Fibroblast of lung (primary cell): ENCODE results near the gene FGA.

Source experiments
- EZH2 ChIP-seq: IDR thresholded peaks from 2 replicates; pipeline ENCODE4 v1.5.1; 2012; ENCODE audit warnings: low read length, control low read depth, mild to moderate bottlenecking; ENCODE audit errors: missing control alignments
- TF ChIP-seq, protein P1 (sequence below), 2 donors: IDR thresholded peaks in 1 of 2; conservative IDR thresholded peaks in 1 of 2; 1 replicate in 1 of 2; 2 replicates in 1 of 2; pipeline ENCODE4 v1.5.1; 2011 to 2012; ENCODE audit warnings: low read length in 2 of 2, control low read depth in 1 of 2, inconsistent platforms in 1 of 2, low read depth in 1 of 2, mild to moderate bottlenecking in 1 of 2

DNA sequence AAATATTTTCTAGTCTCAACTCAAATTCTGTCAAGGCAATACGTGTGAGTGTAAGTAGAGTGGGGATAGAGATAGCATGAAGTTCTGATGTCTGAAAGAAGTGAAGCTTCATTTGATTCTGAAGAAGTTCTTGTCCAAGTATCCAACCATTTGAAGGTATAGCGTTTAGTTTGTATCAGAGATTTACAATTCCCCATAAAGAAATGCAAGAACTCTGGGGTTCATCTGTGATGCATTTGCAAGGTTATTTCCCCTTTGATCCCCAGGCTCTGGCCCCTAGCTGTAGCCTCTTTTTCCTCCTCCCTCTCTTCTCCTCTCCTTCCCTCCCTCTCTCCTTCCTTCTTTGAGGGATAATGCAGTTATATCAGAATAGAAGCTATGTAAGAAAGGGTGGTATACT, 7.8 kb downstream of the FGA start:
- TF ChIP-seq, protein P1, sequence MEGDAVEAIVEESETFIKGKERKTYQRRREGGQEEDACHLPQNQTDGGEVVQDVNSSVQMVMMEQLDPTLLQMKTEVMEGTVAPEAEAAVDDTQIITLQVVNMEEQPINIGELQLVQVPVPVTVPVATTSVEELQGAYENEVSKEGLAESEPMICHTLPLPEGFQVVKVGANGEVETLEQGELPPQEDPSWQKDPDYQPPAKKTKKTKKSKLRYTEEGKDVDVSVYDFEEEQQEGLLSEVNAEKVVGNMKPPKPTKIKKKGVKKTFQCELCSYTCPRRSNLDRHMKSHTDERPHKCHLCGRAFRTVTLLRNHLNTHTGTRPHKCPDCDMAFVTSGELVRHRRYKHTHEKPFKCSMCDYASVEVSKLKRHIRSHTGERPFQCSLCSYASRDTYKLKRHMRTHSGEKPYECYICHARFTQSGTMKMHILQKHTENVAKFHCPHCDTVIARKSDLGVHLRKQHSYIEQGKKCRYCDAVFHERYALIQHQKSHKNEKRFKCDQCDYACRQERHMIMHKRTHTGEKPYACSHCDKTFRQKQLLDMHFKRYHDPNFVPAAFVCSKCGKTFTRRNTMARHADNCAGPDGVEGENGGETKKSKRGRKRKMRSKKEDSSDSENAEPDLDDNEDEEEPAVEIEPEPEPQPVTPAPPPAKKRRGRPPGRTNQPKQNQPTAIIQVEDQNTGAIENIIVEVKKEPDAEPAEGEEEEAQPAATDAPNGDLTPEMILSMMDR (conservative IDR thresholded peaks at IDR 0.05 in 1 of 2, IDR thresholded peaks at IDR 0.05 in 1 of 2; ENCODE audit: low read depth in 1 of 2, low read length in 2 of 2): no peak
- no peak for TF ChIP-seq EZH2
